HG03575 (cell line): ENCODE data around the gene TASP1.

Experiments used
- ATAC-seq: cut with Tn5 transposase; IDR thresholded peaks from one replicate; pipeline ENCODE4 v1.9.1; 2021; ENCODE audit not compliant: unreplicated experiment, insufficient number of reproducible peaks, low FRiP score; ENCODE audit errors: extremely low read depth

Gene TASP1

GRCh38 chr20:13587370-13587769 lies 51.4 kb downstream of the TASP1 start:
- no peak for ATAC-seq

GRCh38 chr20:13586133-13586532 lies 52.6 kb downstream of the TASP1 start:
- ATAC-seq, result no peak

GRCh38 chr20:13581451-13581850 lies 57.3 kb downstream of the TASP1 start:
- ATAC-seq, result no peak

GRCh38 chr20:13580707-13581106 lies 58.0 kb downstream of the TASP1 start:
- ATAC-seq, result no peak

- ATAC-seq, result no peak
Measured at GRCh38 chr20:13574071-13574470, 64.7 kb downstream of the TASP1 start.

- ATAC-seq, result no peak
Measured at GRCh38 chr20:13571662-13572061, 67.1 kb downstream of the TASP1 start.

- no peak for ATAC-seq
Measured at GRCh38 chr20:13567663-13568062, 71.1 kb downstream of the TASP1 start.

- ATAC-seq, result no peak
Measured at GRCh38 chr20:13563854-13564253, 74.9 kb downstream of the TASP1 start.

- ATAC-seq, result no peak
Measured at GRCh38 chr20:13554706-13555105, 84.0 kb downstream of the TASP1 start.

GRCh38 chr20:13554076-13554475 lies 84.7 kb downstream of the TASP1 start:
- no peak for ATAC-seq

GRCh38 chr20:13552061-13552460 lies 86.7 kb downstream of the TASP1 start:
- no peak for ATAC-seq

GRCh38 chr20:13549451-13549850 lies 89.3 kb downstream of the TASP1 start:
- no peak for ATAC-seq

GRCh38 chr20:13546497-13547131 lies 92.1 kb downstream of the TASP1 start:
- ATAC-seq, result no peak

- no peak for ATAC-seq
Measured at GRCh38 chr20:13545790-13546189, 92.9 kb downstream of the TASP1 start.

GRCh38 chr20:13543783-13544182 lies 94.9 kb downstream of the TASP1 start:
- ATAC-seq, result no peak

GRCh38 chr20:13535627-13536026 lies 103.1 kb downstream of the TASP1 start:
- ATAC-seq, result no peak

GRCh38 chr20:13533946-13534345 lies 104.8 kb downstream of the TASP1 start:
- ATAC-seq, result no peak

- no peak for ATAC-seq
Measured at GRCh38 chr20:13530146-13530545, 108.6 kb downstream of the TASP1 start.

- no peak for ATAC-seq
Measured at GRCh38 chr20:13526551-13526950, 112.2 kb downstream of the TASP1 start.

- no peak for ATAC-seq
Measured at GRCh38 chr20:13525225-13525940, 113.3 kb downstream of the TASP1 start.

- ATAC-seq, result no peak
Measured at GRCh38 chr20:13524339-13524738, 114.4 kb downstream of the TASP1 start.
